HG03439 (cell line): ENCODE measurements around the gene MYRFL.
"Not testable (repeated sequence)": the region's sequence is repeated elsewhere in the genome, so short reads cannot be mapped to it uniquely, and the experiment has no call there.

Experiments
- ATAC-seq: cut with Tn5 transposase; IDR thresholded peaks from one replicate; pipeline ENCODE4 v1.9.1; 2021; ENCODE audit warnings: mild to moderate bottlenecking, moderate library complexity; ENCODE audit not compliant: unreplicated experiment

The MYRFL gene

GRCh38 chr12:69984241-69984640 is 159.2 kb downstream of the MYRFL start:
- ATAC-seq, result no peak

- no peak for ATAC-seq
Observed at GRCh38 chr12:69985656-69986055, 160.6 kb downstream of the MYRFL start.

- no peak for ATAC-seq
Observed at GRCh38 chr12:69986114-69986513, 161.1 kb downstream of the MYRFL start.

GRCh38 chr12:69987579-69988091 is 162.6 kb downstream of the MYRFL start:
- no peak for ATAC-seq

- ATAC-seq, result no peak
Observed at GRCh38 chr12:69988481-69989321, 163.7 kb downstream of the MYRFL start.

GRCh38 chr12:69991690-69992288 is 166.8 kb downstream of the MYRFL start:
- no peak for ATAC-seq

GRCh38 chr12:69993433-69993832 is 168.4 kb downstream of the MYRFL start:
- no peak for ATAC-seq

GRCh38 chr12:69994086-69994485 is 169.1 kb downstream of the MYRFL start:
- ATAC-seq, result not testable (repeated sequence)

- ATAC-seq, result no peak
Observed at GRCh38 chr12:69994724-69995173, 169.7 kb downstream of the MYRFL start.

- no peak for ATAC-seq
Observed at GRCh38 chr12:69996241-69996640, 171.2 kb downstream of the MYRFL start.

GRCh38 chr12:69996722-69997121 is 171.7 kb downstream of the MYRFL start:
- no peak for ATAC-seq

- ATAC-seq, result no peak
Observed at GRCh38 chr12:69998011-69998410, 173.0 kb downstream of the MYRFL start.

GRCh38 chr12:69998922-69999321 is 173.9 kb downstream of the MYRFL start:
- no peak for ATAC-seq

GRCh38 chr12:69999561-69999960 is 174.5 kb downstream of the MYRFL start:
- ATAC-seq, result no peak

- ATAC-seq, result no peak
Observed at GRCh38 chr12:70002097-70002911, 177.3 kb downstream of the MYRFL start.

- ATAC-seq, result no peak
Observed at GRCh38 chr12:70002912-70003255, 177.9 kb downstream of the MYRFL start.

GRCh38 chr12:70005864-70006618 is 181.0 kb downstream of the MYRFL start:
- no peak for ATAC-seq

- no peak for ATAC-seq
Observed at GRCh38 chr12:70006619-70006973, 181.6 kb downstream of the MYRFL start.

GRCh38 chr12:70007687-70008086 is 182.7 kb downstream of the MYRFL start:
- no peak for ATAC-seq
